HepG2 (cell line): ENCODE measurements around the gene TRIM31. TPM values are rescaled to one million over a fixed set of nuclear protein-coding genes. Genes with fewer than 3 reads are reported as not detected.
A peak's percentile ranks its signal among the peaks of the same experiment; 100 is the strongest.

ENCODE experiments used
- BATF2 ChIP-seq: sonication (generic); formaldehyde crosslinking; IDR thresholded peaks from 2 replicates; pipeline ENCODE4 v1.8.0; 2022; ENCODE audit warnings: mild to moderate bottlenecking, missing genetic modification reagents, moderate library complexity
- GATAD1 ChIP-seq: IDR thresholded peaks from 2 replicates; pipeline ENCODE4 v1.6.1; 2016; ENCODE audit warnings: missing genetic modification reagents, missing compliant biosample characterization
- HINFP ChIP-seq: sonication (generic); formaldehyde crosslinking; IDR thresholded peaks from 2 replicates; pipeline ENCODE4 v1.4.0; 2020; ENCODE audit warnings: low read depth, mild to moderate bottlenecking, missing genetic modification reagents
- HOXA3 ChIP-seq: sonication (generic); formaldehyde crosslinking; IDR thresholded peaks from 2 replicates; pipeline ENCODE4 v1.5.0; 2020; ENCODE audit warnings: missing genetic modification reagents
- HOXD1 ChIP-seq: sonication (generic); formaldehyde crosslinking; IDR thresholded peaks from 2 replicates; pipeline ENCODE4 v1.5.0; 2020; ENCODE audit warnings: missing genetic modification reagents
- IKZF5 ChIP-seq: IDR thresholded peaks from 2 replicates; pipeline ENCODE4 v1.6.1; 2018; ENCODE audit warnings: missing genetic modification reagents, mild to moderate bottlenecking, missing compliant biosample characterization
- KDM5A ChIP-seq: fragments of 200-600 bp; sonication (generic); IDR thresholded peaks from 2 replicates; pipeline ENCODE4 v1.7.0; 2018; ENCODE audit warnings: antibody characterized with exemption, mild to moderate bottlenecking, low read length, borderline replicate concordance
- MNT ChIP-seq: fragments of 450-650 bp; IDR thresholded peaks from 2 replicates; pipeline ENCODE4 v1.6.1; 2016
- NCOR1 ChIP-seq: fragments of 200-600 bp; sonication (generic); IDR thresholded peaks from 2 replicates; pipeline ENCODE4 v1.7.0; 2017; ENCODE audit warnings: antibody characterized with exemption, low read length, borderline replicate concordance
- NPAS2 ChIP-seq: sonication (generic); formaldehyde crosslinking; IDR thresholded peaks from 2 replicates; pipeline ENCODE4 v1.8.0; 2022; ENCODE audit warnings: mild to moderate bottlenecking, missing genetic modification reagents, borderline replicate concordance
- NR2F6 ChIP-seq, 2 experiments: IDR thresholded peaks; 2 replicates each; pipeline ENCODE4 v1.6.1; 2016; ENCODE audit warnings: antibody characterized with exemption in 1 of 2, mild to moderate bottlenecking in 1 of 2
- SAFB2 ChIP-seq: sonication (generic); formaldehyde crosslinking; IDR thresholded peaks from 2 replicates; pipeline ENCODE4 v1.5.1; 2020; ENCODE audit warnings: missing genetic modification reagents, low read depth, mild to moderate bottlenecking, borderline replicate concordance
- SATB2 ChIP-seq: sonication (generic); formaldehyde crosslinking; IDR thresholded peaks from 2 replicates; pipeline ENCODE4 v1.5.0; 2020; ENCODE audit warnings: missing genetic modification reagents
- STAG1 ChIP-seq: sonication (generic); formaldehyde crosslinking; IDR thresholded peaks from 2 replicates; pipeline ENCODE4 v1.4.0; 2020; ENCODE audit warnings: missing genetic modification reagents
- ZNF512 ChIP-seq: sonication (generic); formaldehyde crosslinking; IDR thresholded peaks from 2 replicates; pipeline ENCODE4 v1.4.0; 2020; ENCODE audit warnings: mild to moderate bottlenecking, missing genetic modification reagents
- ZNF609 ChIP-seq: sonication (generic); formaldehyde crosslinking; IDR thresholded peaks from 2 replicates; pipeline ENCODE4 v1.4.0; 2020; ENCODE audit warnings: mild to moderate bottlenecking, missing genetic modification reagents, borderline replicate concordance
- ZSCAN29 ChIP-seq: sonication (generic); formaldehyde crosslinking; conservative IDR thresholded peaks from 2 replicates; pipeline ENCODE4 v1.4.0; 2020; ENCODE audit warnings: mild to moderate bottlenecking, missing genetic modification reagents
- polyA plus RNA-seq, 8 experiments: library from polyadenylated mRNA; depleted of rRNA in 3 of 8; stranded (reverse) in 7 of 8; unstranded in 1 of 8; fragments of >200 nt; fragmentation: Illumina TruSeq in 4 of 8; extraction: Trizol in 4 of 8; gene quantifications; 2 replicates each; pipeline versions ENCODE4 v1.2.1 to v1.2.3, GENCODE V29; 2011 to 2016; ENCODE audit warnings: low read depth in 4 of 8, missing spikeins in 1 of 8, mixed read lengths in 1 of 8; ENCODE audit not compliant: insufficient read depth in 1 of 8
- total RNA-seq, 5 experiments: library from RNA; depleted of rRNA; stranded (reverse); fragments of >200 nt; fragmentation: Illumina TruSeq; extraction: Trizol; gene quantifications; 2 replicates each; pipeline ENCODE4 v1.2.3, GENCODE V29; 2016; ENCODE audit warnings: low read depth in 1 of 5

The TRIM31 gene
- total and polyA plus RNA-seq, 2 of the 13 experiments (the other 11 are each of a cell fraction or from before 2014, with no cell fraction given): 0.13 to 0.51 TPM

- TF ChIP-seq ZNF609 (no peak), MNT (peak; percentile 5; the same call in 1 of the 2 replicates), ZSCAN29 (CRISPR knock-in tag) (0 out of 2 replicates have a peak, but pooled peaks have one; percentile 1), STAG1 (CRISPR knock-in tag) (no peak), BATF2 (CRISPR knock-in tag) (no peak), ZNF512 (CRISPR knock-in tag) (peak; percentile 90), IKZF5 (CRISPR knock-in tag) (no peak), NCOR1 (0 out of 2 replicates have a peak, but pooled peaks have one; percentile 4), HOXA3 (no peak), HINFP (no peak), KDM5A (peak; percentile 47), GATAD1 (no peak), HOXD1 (no peak), SAFB2 (CRISPR knock-in tag) (no peak), NR2F6 (IDR thresholded peaks at IDR 0.05) (no peak), NR2F6 (CRISPR knock-in tag; IDR thresholded peaks at IDR 0.05) (no peak), NPAS2 (CRISPR knock-in tag) (no peak), SATB2 (CRISPR knock-in tag) (no peak)
Measured at GRCh38 chr6:30067460-30068139, 45.3 kb downstream of the TRIM31 start (continued).
